Measurements from ENCODE around the gene ZNF618.

DNA sequence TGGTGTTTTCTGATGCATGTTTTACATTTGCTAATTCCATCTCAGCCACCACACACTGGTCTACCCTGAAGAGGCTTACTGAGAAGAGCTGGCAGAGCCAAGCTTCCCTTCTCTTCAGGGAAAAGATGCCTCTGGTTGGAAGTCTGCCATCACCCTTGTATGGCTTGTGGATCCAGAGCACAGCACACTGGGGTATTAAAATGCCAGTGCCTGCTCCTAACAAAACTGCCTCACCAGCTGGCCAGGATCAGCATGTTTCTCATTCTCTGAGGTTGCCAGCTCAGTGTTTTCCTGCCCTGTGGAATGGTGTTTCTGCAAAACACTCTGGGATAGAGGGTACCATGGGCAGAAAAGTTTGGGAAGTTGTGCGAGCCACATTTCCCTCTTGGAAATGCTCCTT, 31.6 kb upstream of the ZNF618 start:
- no peak for TF ChIP-seq CTCF (IDR thresholded peaks at IDR 0.05 in 4 of 5, conservative IDR thresholded peaks at IDR 0.05 in 1 of 5)
- no peak for TF ChIP-seq POLR2A (IDR thresholded peaks at IDR 0.05)
